T-helper 2 cell (primary cell): ENCODE measurements around the gene OPA3.

Experiments used
- DNase-seq, 5 experiments: peaks; one replicate each; pipeline versions ENCODE4 v3.0.0 to v3.0.0-alpha.2; 2012 to 2022

OPA3 gene

GRCh38 chr19:45564131-45564780 is 20.3 kb downstream of the OPA3 start:
- no peak for DNase-seq

GRCh38 chr19:45560686-45561085 is 23.9 kb downstream of the OPA3 start:
- no peak for DNase-seq

DNA sequence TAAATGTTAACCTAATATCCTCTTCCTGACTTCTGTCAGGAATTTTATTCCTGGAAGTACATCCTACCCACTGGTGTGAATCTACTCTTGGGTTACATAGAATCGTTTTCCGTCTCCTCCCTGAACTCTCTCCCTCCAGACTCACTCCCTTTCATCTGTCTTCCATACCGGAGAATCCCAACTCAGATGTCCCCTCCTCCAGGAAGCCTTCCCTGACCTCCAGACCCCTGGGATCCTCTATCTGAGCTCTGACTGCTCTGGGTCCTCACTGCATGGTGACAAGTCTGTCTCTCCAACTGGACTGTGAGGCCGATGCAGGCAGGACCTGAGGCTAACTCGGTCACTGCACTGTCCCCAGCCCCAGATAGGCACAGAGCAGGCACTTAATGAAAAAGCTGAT is 24.6 kb downstream of the OPA3 start:
- no peak for DNase-seq

- peak; percentile 14 to 85 (median 53) for DNase-seq
Observed at GRCh38 chr19:45558399-45558878, 26.2 kb downstream of the OPA3 start.

GRCh38 chr19:45556835-45557234 is 27.8 kb downstream of the OPA3 start:
- no peak for DNase-seq

GRCh38 chr19:45554481-45554880 is 30.1 kb downstream of the OPA3 start:
- no peak for DNase-seq

DNA sequence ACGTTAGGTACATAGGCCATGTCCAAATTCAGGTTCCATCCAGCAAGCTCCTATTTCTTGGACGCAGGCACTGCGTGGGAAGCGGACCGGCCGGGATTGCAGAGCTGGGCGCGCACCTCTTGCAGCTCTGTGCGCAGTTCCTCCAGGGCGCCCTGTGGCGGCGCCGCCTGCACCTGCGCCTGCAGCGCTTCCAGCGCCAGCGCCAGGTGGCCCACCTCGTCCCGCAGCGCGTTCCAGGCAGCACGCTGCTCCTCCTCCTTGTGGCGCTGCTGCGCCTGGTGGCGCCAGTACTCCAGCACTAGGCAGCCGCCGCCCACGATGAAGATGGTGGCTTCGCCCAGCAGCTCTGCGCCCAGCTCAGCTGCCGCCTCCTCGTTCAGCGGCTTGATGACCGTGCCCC is 31.1 kb downstream of the OPA3 start:
- no peak for DNase-seq

GRCh38 chr19:45547965-45548609 is 36.5 kb downstream of the OPA3 start:
- no peak for DNase-seq

DNA sequence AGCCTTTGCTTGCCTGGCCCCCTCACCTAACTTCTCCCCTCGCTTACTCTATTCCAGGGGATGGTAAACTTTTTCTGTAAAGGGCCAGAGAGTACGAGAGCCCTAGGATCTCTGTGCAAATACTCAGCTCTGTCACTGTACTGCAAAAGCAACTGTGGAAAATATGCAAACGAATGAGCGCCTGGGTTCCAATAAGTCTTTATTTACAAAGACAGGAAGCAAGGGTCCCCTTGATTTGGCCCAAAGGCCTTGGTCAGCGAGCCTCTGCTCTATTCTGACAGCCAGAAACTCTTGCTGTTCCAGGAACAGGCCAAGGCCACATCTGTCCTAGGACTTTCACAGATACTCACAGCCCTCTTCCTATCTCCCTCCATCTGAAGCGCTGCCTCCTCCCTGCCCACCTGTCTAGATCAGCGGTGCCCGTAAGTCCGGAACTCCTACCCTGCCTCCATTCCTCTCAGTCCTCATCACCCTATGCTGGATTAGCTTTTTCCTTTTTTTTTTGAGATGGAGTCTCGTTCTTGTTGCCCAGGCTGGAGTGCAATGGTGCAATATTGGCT is 37.3 kb downstream of the OPA3 start:
- no peak for DNase-seq

GRCh38 chr19:45542234-45542668 is 42.4 kb downstream of the OPA3 start:
- no peak for DNase-seq

GRCh38 chr19:45539459-45539858 is 45.1 kb downstream of the OPA3 start:
- DNase-seq = no peak

DNA sequence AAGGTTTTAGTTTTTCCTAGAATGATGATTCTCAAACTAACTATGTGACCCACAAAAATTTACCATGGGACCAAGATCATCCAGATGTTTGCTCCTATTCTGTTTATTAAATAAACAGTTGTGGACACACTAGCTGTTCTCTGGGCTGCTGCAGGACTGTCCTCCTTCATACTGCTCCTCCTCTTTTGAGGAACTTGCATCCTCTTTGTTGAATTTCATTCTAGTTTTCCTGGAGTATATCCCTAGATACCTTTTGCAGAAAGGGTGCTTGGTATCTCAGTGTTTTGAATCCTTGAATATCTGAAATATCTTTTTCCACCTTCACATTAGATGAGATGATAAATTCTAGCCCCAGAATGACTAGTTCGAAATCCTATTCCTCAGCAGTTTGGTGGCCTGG is 53.3 kb downstream of the OPA3 start:
- DNase-seq = no peak

GRCh38 chr19:45529420-45529785 is 55.2 kb downstream of the OPA3 start:
- DNase-seq = no peak

GRCh38 chr19:45528744-45529419 is 55.7 kb downstream of the OPA3 start:
- peak in 1 of 5 experiments; percentile 22 for DNase-seq

DNA sequence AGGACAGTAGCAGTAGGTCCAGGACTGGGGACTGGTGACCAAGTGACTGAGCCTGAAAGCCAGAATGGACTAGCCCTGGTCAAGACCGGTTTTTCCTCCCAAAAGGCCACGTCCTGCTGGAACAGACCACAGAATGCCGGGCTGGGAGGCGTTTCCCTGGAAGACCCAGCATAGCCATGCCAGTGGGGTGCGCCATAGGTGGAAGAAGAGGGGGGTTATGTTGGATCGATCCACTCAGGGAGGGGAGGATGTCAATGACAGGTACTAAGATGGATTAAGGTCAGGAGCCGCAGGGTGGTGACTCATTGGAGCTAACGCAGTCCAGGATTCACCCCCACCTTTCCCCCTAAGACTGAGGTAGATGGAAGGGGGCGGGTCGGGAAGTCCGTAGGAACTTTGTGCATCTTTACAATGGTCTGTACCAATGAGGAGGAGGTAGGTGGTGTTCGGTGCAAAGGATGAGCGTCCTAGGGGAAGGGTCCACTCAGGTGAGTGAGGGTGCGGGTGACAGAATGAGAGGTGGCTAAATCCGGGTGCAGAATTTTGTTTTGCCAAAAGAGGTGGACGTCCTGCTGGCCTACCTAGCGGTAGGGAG is 56.4 kb downstream of the OPA3 start:
- DNase-seq = no peak

DNA sequence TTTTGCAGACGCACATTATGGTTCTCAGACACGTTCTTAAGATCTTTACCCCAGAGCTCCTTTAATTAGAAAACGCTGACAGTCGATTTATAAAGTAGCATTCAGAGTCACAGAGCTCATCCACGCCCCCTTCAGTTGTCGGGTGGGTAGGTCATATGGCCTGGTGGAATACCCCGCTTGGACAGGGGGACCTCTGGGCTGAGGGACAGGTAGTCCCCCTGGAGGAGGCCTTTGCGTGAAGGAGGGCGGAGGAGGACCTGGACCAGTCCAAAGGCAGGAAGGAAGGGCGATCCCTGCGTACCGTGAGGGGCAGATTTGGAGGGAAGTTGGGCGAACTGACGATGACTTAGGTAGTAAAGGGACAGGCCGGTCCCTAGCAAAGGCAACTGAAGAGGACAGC is 56.9 kb downstream of the OPA3 start:
- DNase-seq = no peak

- DNase-seq = no peak
Observed at GRCh38 chr19:45526971-45527370, 57.6 kb downstream of the OPA3 start.

- no peak for DNase-seq
Observed at GRCh38 chr19:45526143-45526542, 58.5 kb downstream of the OPA3 start.

DNA sequence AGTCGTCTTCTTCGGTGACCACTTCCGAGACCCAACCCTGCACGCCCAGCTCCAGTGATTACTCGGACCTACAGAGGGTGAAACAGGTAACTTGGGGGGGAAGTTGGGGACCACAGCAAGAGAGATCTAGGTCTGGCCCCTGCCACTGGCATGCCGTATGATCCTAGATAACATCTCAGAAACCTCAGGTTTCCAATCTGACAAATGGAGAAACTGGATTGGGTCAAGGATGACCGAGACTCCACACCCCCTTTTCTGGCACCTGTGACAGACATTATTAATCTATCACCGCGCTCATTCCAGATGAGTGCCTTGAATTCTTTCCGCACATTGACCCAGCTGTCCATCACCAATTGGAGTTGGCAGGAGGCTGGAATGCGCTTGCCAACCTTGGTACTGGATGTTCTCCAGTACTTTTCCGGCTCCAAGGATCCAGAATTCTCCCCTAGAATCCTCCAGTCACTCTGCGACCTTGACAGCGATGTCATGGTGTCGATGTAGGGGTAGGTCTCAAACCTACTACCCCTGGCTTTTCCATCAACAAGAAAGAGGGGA is 60.0 kb downstream of the OPA3 start:
- no peak for DNase-seq

DNA sequence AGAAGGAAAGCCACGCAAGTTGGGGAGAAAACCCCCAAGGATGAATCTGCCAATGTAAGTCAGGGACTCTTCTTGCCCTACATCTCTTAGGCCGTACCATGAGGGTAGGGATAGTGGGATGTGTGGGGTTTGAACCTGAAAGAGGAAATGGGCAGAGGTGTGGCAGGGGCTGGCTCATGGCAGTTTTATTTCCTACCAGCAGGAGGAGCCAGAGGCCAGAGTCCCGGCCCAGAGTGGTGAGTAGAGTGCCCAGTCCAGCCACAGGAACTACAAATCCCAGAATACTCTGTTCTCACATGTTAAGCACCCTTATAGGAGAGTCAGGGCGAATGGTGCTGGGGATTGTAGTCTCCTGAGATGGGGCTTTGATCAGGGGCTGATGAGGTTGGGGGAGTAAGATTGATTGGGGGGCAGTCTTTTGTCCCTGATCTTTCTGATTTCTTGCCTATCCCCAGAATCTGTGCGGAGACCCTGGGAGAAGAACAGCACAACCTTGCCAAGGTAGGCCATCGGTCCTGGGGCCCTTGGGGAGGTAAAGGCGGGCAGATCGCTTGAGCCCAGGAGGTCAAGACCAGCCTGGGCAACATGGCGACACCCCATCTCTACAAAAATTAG is 60.9 kb downstream of the OPA3 start:
- peak in 4 of 5 experiments; percentile 51 to 85 (median 67) for DNase-seq

DNA sequence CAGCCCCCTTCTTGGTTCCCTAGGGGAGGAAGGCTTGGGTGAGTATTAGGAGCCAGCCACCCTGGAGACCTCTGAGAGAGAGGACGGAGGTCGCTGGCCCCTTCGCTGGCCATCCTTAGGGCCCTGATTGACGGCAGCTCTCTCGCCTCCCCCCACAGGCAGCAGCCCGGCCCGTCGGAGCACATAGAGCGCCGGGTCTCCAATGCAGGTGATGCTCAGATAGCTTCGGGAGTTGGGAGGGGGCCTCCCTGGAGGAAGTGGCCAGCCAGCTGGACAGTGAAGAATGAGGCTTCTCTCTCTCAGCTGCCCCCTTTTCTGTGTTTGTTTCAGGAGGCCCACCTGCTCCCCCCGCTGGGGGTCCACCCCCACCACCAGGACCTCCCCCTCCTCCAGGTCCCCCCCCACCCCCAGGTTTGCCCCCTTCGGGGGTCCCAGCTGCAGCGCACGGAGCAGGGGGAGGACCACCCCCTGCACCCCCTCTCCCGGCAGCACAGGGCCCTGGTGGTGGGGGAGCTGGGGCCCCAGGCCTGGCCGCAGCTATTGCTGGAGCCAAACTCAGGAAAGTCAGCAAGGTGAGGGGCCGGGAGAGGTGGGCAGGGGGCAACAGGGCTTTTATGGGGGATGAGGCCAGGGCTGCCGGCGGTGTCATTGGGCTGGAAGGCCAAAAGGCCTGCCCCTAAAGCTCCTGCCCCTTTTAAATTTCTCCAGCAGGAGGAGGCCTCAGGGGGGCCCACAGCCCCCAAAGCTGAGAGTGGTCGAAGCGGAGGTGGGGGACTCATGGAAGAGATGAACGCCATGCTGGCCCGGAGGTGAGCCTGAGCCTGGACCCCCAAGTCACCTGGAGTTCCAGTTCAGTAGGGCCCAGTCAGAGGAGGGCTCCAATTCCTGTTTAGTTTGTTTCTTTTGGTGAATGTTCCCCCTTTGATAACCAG is 62.3 kb downstream of the OPA3 start:
- no peak for DNase-seq
